ENCODE measurements around the gene CRELD2.

Gene CRELD2

GRCh38 chr22:49910229-49911155 lies 7.9 kb upstream of the CRELD2 start:
- H3K9me3 ChIP-seq (ENCODE audit: severe bottlenecking): no peaks in the 10 kb centered on the region
- no peak for DNase-seq
- H3K27me3 ChIP-seq (ENCODE audit: insufficient read depth, low read depth, severe bottlenecking): no peaks in the 10 kb centered on the region
- no peak for TF ChIP-seq CTCF (IDR thresholded peaks at IDR 0.05; ENCODE audit: low read depth, low read length)
- H3K4me3 ChIP-seq (ENCODE audit: low read depth, low read length): no peak overlapping the region
- peaks cover 32% of the 10 kb centered on the region for H3K36me3 ChIP-seq
- no peak overlapping the region for H3K27ac ChIP-seq

GRCh38 chr22:49911881-49912625 lies 6.4 kb upstream of the CRELD2 start:
- DNase-seq: no peak
- no peaks in the 10 kb centered on the region for H3K27me3 ChIP-seq (ENCODE audit: insufficient read depth, low read depth, severe bottlenecking)
- no peak overlapping the region for H3K27ac ChIP-seq
- H3K9me3 ChIP-seq (ENCODE audit: severe bottlenecking): no peaks in the 10 kb centered on the region
- peaks cover 31% of the 10 kb centered on the region for H3K36me3 ChIP-seq
- no peak overlapping the region for H3K4me3 ChIP-seq (ENCODE audit: low read depth, low read length)
- TF ChIP-seq CTCF (IDR thresholded peaks at IDR 0.05; ENCODE audit: low read depth, low read length): no peak

GRCh38 chr22:49913026-49913425 lies 5.4 kb upstream of the CRELD2 start:
- H3K9me3 ChIP-seq (ENCODE audit: severe bottlenecking): no peaks in the 10 kb centered on the region
- no peak for DNase-seq
- H3K27ac ChIP-seq: no peak overlapping the region
- no peaks in the 10 kb centered on the region for H3K27me3 ChIP-seq (ENCODE audit: insufficient read depth, low read depth, severe bottlenecking)
- no peak for TF ChIP-seq CTCF (IDR thresholded peaks at IDR 0.05; ENCODE audit: low read depth, low read length)
- H3K4me3 ChIP-seq (ENCODE audit: low read depth, low read length): no peak overlapping the region
- peaks cover 21% of the 10 kb centered on the region for H3K36me3 ChIP-seq

- Histone ChIP-seq H3K9me3 (ENCODE audit: severe bottlenecking) (no peaks in the 10 kb centered on the region), H3K27me3 (ENCODE audit: insufficient read depth, low read depth, severe bottlenecking) (no peaks in the 10 kb centered on the region), H3K36me3 (peaks cover 21% of the 10 kb centered on the region), H3K4me3 (ENCODE audit: low read depth, low read length) (no peak overlapping the region), H3K27ac (no peak overlapping the region)
- no peak for DNase-seq
- no peak for TF ChIP-seq CTCF (IDR thresholded peaks at IDR 0.05; ENCODE audit: low read depth, low read length)
Measured at GRCh38 chr22:49913446-49913845, 5.0 kb upstream of the CRELD2 start.

GRCh38 chr22:49914256-49914655 lies 4.2 kb upstream of the CRELD2 start:
- TF ChIP-seq CTCF (IDR thresholded peaks at IDR 0.05; ENCODE audit: low read depth, low read length): no peak
- no peak overlapping the region for H3K4me3 ChIP-seq (ENCODE audit: low read depth, low read length)
- H3K27me3 ChIP-seq (ENCODE audit: insufficient read depth, low read depth, severe bottlenecking): no peaks in the 10 kb centered on the region
- H3K36me3 ChIP-seq: peaks cover 19% of the 10 kb centered on the region
- DNase-seq: no peak
- no peaks in the 10 kb centered on the region for H3K9me3 ChIP-seq (ENCODE audit: severe bottlenecking)
- H3K27ac ChIP-seq: no peak overlapping the region
